K562 (cell line): Measurements from ENCODE around the gene NT5DC4. TPM values are rescaled to one million over a fixed set of nuclear protein-coding genes. Genes with fewer than 3 reads are reported as not detected.

ENCODE experiments used
- AFF4 ChIP-seq: sonication (generic); formaldehyde crosslinking; IDR thresholded peaks from 2 replicates; pipeline ENCODE4 v1.8.0; 2023; ENCODE audit warnings: mild to moderate bottlenecking, missing genetic modification reagents
- CREB5 ChIP-seq: fragments of 250-450 bp; sonication (Bioruptor Pico); IDR thresholded peaks from 2 replicates; pipeline ENCODE4 v1.5.0; 2020; ENCODE audit warnings: mild to moderate bottlenecking
- E2F5 ChIP-seq: sonication (generic); formaldehyde crosslinking; IDR thresholded peaks from 2 replicates; pipeline ENCODE4 v1.8.0; 2022; ENCODE audit warnings: mild to moderate bottlenecking, missing genetic modification reagents
- HDAC8 ChIP-seq: fragments of 450-650 bp; IDR thresholded peaks from 2 replicates; pipeline ENCODE4 v1.6.1; 2016; ENCODE audit warnings: mild to moderate bottlenecking, missing genetic modification characterization, moderate library complexity, missing compliant biosample characterization
- NR2C2 ChIP-seq, 2 experiments: fragments of 200-800 bp in 1 of 2; sonication (Bioruptor generic) in 1 of 2; sonication (generic) in 1 of 2; formaldehyde crosslinking in 1 of 2; IDR thresholded peaks; 2 replicates each; pipeline versions ENCODE4 v1.6.1 to v1.8.0; 2016 to 2022; ENCODE audit warnings: mild to moderate bottlenecking in 1 of 2, missing compliant biosample characterization in 1 of 2, missing genetic modification characterization in 1 of 2, missing genetic modification reagents in 1 of 2
- REST ChIP-seq, 2 experiments: fragments of 450-650 bp; formaldehyde crosslinking in 1 of 2; IDR thresholded peaks; 2 replicates each; pipeline versions ENCODE4 v1.4.0 to v1.6.1; 2014 to 2020; ENCODE audit warnings: mild to moderate bottlenecking in 2 of 2, borderline replicate concordance in 1 of 2, low read depth in 1 of 2
- TAF15 ChIP-seq: fragments of 200-400 bp; formaldehyde crosslinking; IDR thresholded peaks from 2 replicates; pipeline ENCODE4 v1.6.1; 2017; ENCODE audit warnings: mild to moderate bottlenecking, low read depth, low read length, moderate library complexity
- polyA plus RNA-seq, 8 experiments: library from polyadenylated mRNA; depleted of rRNA in 4 of 8; stranded (reverse) in 5 of 8; unstranded in 3 of 8; fragments of >200 nt; fragmentation: Nextera tagmentation in 2 of 8; fragmentation: Illumina TruSeq in 1 of 8; extraction: Ambion mirVana in 2 of 8; extraction: Trizol in 1 of 8; gene quantifications; 2 replicates each; pipeline versions ENCODE4 v1.2.1 to v1.2.3, GENCODE V29; 2011 to 2014; ENCODE audit warnings: inconsistent platforms in 1 of 8, missing spikeins in 1 of 8
- total RNA-seq, 7 experiments: library from RNA; depleted of rRNA in 6 of 7; stranded (reverse); fragments of >200 nt in 6 of 7; fragmentation: Illumina TruSeq in 2 of 7; extraction: Trizol in 2 of 7; gene quantifications; 2 replicates each; pipeline versions ENCODE4 v1.2.1 to v1.2.3, GENCODE V29; 2011 to 2021; ENCODE audit warnings: low replicate concordance in 1 of 7

NT5DC4 gene
- total and polyA plus RNA-seq, 9 of the 15 experiments (the other 6 are each of a cell fraction or from before 2014, with no cell fraction given), result 0.44 to 6.9 (median 2.5) TPM

- TF ChIP-seq TAF15 (no peak), E2F5 (CRISPR knock-in tag) (peak; percentile 38; the same call in 1 of the 2 replicates), REST (IDR thresholded peaks at IDR 0.05; ENCODE audit: borderline replicate concordance) (peak; percentile 90), REST (CRISPR knock-in tag; IDR thresholded peaks at IDR 0.05; ENCODE audit: low read depth) (no peak), CREB5 (no peak), NR2C2 (CRISPR knock-in tag; IDR thresholded peaks at IDR 0.05) (no peak), NR2C2 (tag; IDR thresholded peaks at IDR 0.05) (no peak), AFF4 (no peak), HDAC8 (no peak)
These were observed 29.1 kb downstream of the NT5DC4 start (continued) for GRCh38 chr2:112749755-112750559.
